C4-2B (cell line): ENCODE data around the gene ECPAS.

Source experiments
- ZFX ChIP-seq: fragments of 450-650 bp; IDR thresholded peaks from 2 replicates; pipeline ENCODE4 v1.6.1; 2017
- TF ChIP-seq, protein P1 (sequence below): fragments of 450-650 bp; conservative IDR thresholded peaks from 2 replicates; pipeline ENCODE4 v1.5.1; 2017; ENCODE audit warnings: mild to moderate bottlenecking

GRCh38 chr9:111442360-111443027 is 41.7 kb downstream of the ECPAS start:
- TF ChIP-seq, protein P1, sequence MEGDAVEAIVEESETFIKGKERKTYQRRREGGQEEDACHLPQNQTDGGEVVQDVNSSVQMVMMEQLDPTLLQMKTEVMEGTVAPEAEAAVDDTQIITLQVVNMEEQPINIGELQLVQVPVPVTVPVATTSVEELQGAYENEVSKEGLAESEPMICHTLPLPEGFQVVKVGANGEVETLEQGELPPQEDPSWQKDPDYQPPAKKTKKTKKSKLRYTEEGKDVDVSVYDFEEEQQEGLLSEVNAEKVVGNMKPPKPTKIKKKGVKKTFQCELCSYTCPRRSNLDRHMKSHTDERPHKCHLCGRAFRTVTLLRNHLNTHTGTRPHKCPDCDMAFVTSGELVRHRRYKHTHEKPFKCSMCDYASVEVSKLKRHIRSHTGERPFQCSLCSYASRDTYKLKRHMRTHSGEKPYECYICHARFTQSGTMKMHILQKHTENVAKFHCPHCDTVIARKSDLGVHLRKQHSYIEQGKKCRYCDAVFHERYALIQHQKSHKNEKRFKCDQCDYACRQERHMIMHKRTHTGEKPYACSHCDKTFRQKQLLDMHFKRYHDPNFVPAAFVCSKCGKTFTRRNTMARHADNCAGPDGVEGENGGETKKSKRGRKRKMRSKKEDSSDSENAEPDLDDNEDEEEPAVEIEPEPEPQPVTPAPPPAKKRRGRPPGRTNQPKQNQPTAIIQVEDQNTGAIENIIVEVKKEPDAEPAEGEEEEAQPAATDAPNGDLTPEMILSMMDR: no peak
- no peak for TF ChIP-seq ZFX
